ENCODE results near the gene SMIM20. TPM values are rescaled to one million over a fixed set of nuclear protein-coding genes. Genes with fewer than 3 reads are reported as not detected.

The SMIM20 gene
- total and polyA plus RNA-seq, 4 donors: 11.1 to 25.0 (median 20.4) TPM

GRCh38 chr4:25913056-25913850 lies 767 bp upstream of the SMIM20 start:
- WGBS: 17% methylated on average over 26 of the region's 26 CpGs
- Histone ChIP-seq H3K27me3 (ENCODE audit: control insufficient read depth in 4 of 4, insufficient read depth in 4 of 4, low read length in 3 of 4) (no peaks in the 10 kb centered on the region), H3K9ac (ENCODE audit: low read depth in 1 of 2, low read length in 2 of 2) (peak overlapping the region; percentile 61), H3K36me3 (ENCODE audit: control insufficient read depth in 4 of 4, insufficient read depth in 3 of 4, low read depth in 1 of 4, low read length in 3 of 4) (no peaks in the 10 kb centered on the region), H3K27ac (ENCODE audit: low read depth in 1 of 2, low read length in 2 of 2) (peak overlapping the region; percentile 48 to 55), H3K4me3 (ENCODE audit: low read depth in 1 of 3, low read length in 3 of 3) (peak overlapping the region; percentile 48 to 63 (median 57)), H3K9me3 (ENCODE audit: control insufficient read depth in 4 of 4, low read length in 3 of 4) (no peaks in the 10 kb centered on the region), H3K4me1 (ENCODE audit: control insufficient read depth in 4 of 4, insufficient read depth in 4 of 4, low read length in 3 of 4) (peaks cover 1 to 16% (median 9%) of the 10 kb centered on the region in 4 donors)
- TF ChIP-seq TAF1 (conservative IDR thresholded peaks at IDR 0.05) (no peak), YY1 (IDR thresholded peaks at IDR 0.05) (no peak), RXRA (IDR thresholded peaks at IDR 0.05) (no peak)
- peak; percentile 36 for DNase-seq (ENCODE audit: low spot score)

- Histone ChIP-seq H3K9me3 (ENCODE audit: control insufficient read depth in 4 of 4, low read length in 3 of 4) (no peaks in the 10 kb centered on the region), H3K27ac (ENCODE audit: low read depth in 1 of 2, low read length in 2 of 2) (peak overlapping the region; percentile 75 to 92), H3K27me3 (ENCODE audit: control insufficient read depth in 4 of 4, insufficient read depth in 4 of 4, low read length in 3 of 4) (no peaks in the 10 kb centered on the region), H3K36me3 (ENCODE audit: control insufficient read depth in 4 of 4, insufficient read depth in 3 of 4, low read depth in 1 of 4, low read length in 3 of 4) (no peaks in the 10 kb centered on the region), H3K9ac (ENCODE audit: low read depth in 1 of 2, low read length in 2 of 2) (peak overlapping the region in 1 of 2 donors; percentile 89), H3K4me3 (ENCODE audit: low read depth in 1 of 3, low read length in 3 of 3) (peak overlapping the region; percentile 63 to 97 (median 70)), H3K4me1 (ENCODE audit: control insufficient read depth in 4 of 4, insufficient read depth in 4 of 4, low read length in 3 of 4) (peaks cover 1 to 16% (median 9%) of the 10 kb centered on the region in 4 donors)
- WGBS: 65% methylated on average over 8 of the region's 8 CpGs
- TF ChIP-seq EGR1 (IDR thresholded peaks at IDR 0.05; ENCODE audit: low read depth in 2 of 2): no peak
- DNase-seq (ENCODE audit: low spot score): no peak
These were observed 791 bp downstream of the SMIM20 start for GRCh38 chr4:25914670-25915352.

GRCh38 chr4:25915353-25915705 lies 1.3 kb downstream of the SMIM20 start:
- Histone ChIP-seq H3K9ac (ENCODE audit: low read depth in 1 of 2, low read length in 2 of 2) (no peak overlapping the region), H3K9me3 (ENCODE audit: control insufficient read depth in 4 of 4, low read length in 3 of 4) (no peaks in the 10 kb centered on the region), H3K27me3 (ENCODE audit: control insufficient read depth in 4 of 4, insufficient read depth in 4 of 4, low read length in 3 of 4) (no peaks in the 10 kb centered on the region), H3K4me1 (ENCODE audit: control insufficient read depth in 4 of 4, insufficient read depth in 4 of 4, low read length in 3 of 4) (peaks cover 1 to 16% (median 9%) of the 10 kb centered on the region in 4 donors), H3K36me3 (ENCODE audit: control insufficient read depth in 4 of 4, insufficient read depth in 3 of 4, low read depth in 1 of 4, low read length in 3 of 4) (no peaks in the 10 kb centered on the region), H3K27ac (ENCODE audit: low read depth in 1 of 2, low read length in 2 of 2) (no peak overlapping the region), H3K4me3 (ENCODE audit: low read depth in 1 of 3, low read length in 3 of 3) (no peak overlapping the region)
- DNase-seq (ENCODE audit: low spot score): no peak
- WGBS: 91% methylated on average over 12 of the region's 12 CpGs
- no peak for TF ChIP-seq CTCF (IDR thresholded peaks at IDR 0.05; ENCODE audit: low read depth, low read length, missing input control)
- TF ChIP-seq REST (IDR thresholded peaks at IDR 0.05): no peak
- TF ChIP-seq JUND (IDR thresholded peaks at IDR 0.05): no peak
- no peak for TF ChIP-seq FOXA2 (IDR thresholded peaks at IDR 0.05)
- no peak for TF ChIP-seq HNF4G (IDR thresholded peaks at IDR 0.05)
- no peak for TF ChIP-seq ZBTB33 (IDR thresholded peaks at IDR 0.05)
- no peak for TF ChIP-seq NR2F2 (IDR thresholded peaks at IDR 0.05)
- no peak for TF ChIP-seq EGR1 (IDR thresholded peaks at IDR 0.05; ENCODE audit: low read depth in 2 of 2)
- TF ChIP-seq HNF4A (conservative IDR thresholded peaks at IDR 0.05): no peak
- no peak for TF ChIP-seq RXRA (IDR thresholded peaks at IDR 0.05)
- TF ChIP-seq FOXA1 (IDR thresholded peaks at IDR 0.05): no peak
- no peak for TF ChIP-seq TAF1 (conservative IDR thresholded peaks at IDR 0.05)
- no peak for TF ChIP-seq ATF3 (IDR thresholded peaks at IDR 0.05)
- TF ChIP-seq RAD21 (IDR thresholded peaks at IDR 0.05): no peak
- no peak for TF ChIP-seq YY1 (IDR thresholded peaks at IDR 0.05)
- TF ChIP-seq SP1 (IDR thresholded peaks at IDR 0.05): no peak
- no peak for TF ChIP-seq GABPA (IDR thresholded peaks at IDR 0.05 in 1 of 2, conservative IDR thresholded peaks at IDR 0.05 in 1 of 2)
- TF ChIP-seq MAX (IDR thresholded peaks at IDR 0.05): no peak

Data from liver (tissue), 9 donors.